Epithelial cell of proximal tubule (primary cell): ENCODE data around the gene UROD. TPM values are rescaled to one million over a fixed set of nuclear protein-coding genes. Genes with fewer than 3 reads are reported as not detected.

ENCODE experiments used
- DNase-seq: peaks from one replicate; pipeline ENCODE4 v3.0.0-alpha.2; 2011; ENCODE audit warnings: low read depth
- H3K4me3 ChIP-seq: 2 replicates; pipeline ENCODE4 v1.5.1; 2011; ENCODE audit warnings: low read depth, mild to moderate bottlenecking, low read length
- CTCF ChIP-seq: conservative IDR thresholded peaks from 2 replicates; pipeline ENCODE4 v1.5.1; 2012; ENCODE audit warnings: low read depth, mild to moderate bottlenecking, low read length
- total RNA-seq: library from RNA; depleted of rRNA; stranded (reverse); fragments of >200 nt; gene quantifications from 2 replicates; pipeline ENCODE4 v1.2.3, GENCODE V29; 2015

Gene UROD
- total RNA-seq, 1 donor from 2014 or later, result 104 TPM

GRCh38 chr1:45002650-45003645, 9.1 kb upstream of the UROD start:
- H3K4me3 ChIP-seq, result no peak overlapping the region
- no peak for DNase-seq
- TF ChIP-seq CTCF, result no peak

- no peak overlapping the region for H3K4me3 ChIP-seq
- no peak for TF ChIP-seq CTCF
- DNase-seq, result no peak
Measured at GRCh38 chr1:45003741-45004140, 8.3 kb upstream of the UROD start.

- no peak for DNase-seq
- TF ChIP-seq CTCF, result no peak
- H3K4me3 ChIP-seq, result no peak overlapping the region
Measured at GRCh38 chr1:45004281-45004920, 7.7 kb upstream of the UROD start.

GRCh38 chr1:45005761-45006160, 6.3 kb upstream of the UROD start:
- no peak for DNase-seq
- no peak for TF ChIP-seq CTCF
- H3K4me3 ChIP-seq, result no peak overlapping the region

GRCh38 chr1:45007311-45007710, 4.7 kb upstream of the UROD start:
- no peak for TF ChIP-seq CTCF

GRCh38 chr1:45008076-45008475, 4.0 kb upstream of the UROD start:
- no peak for DNase-seq
- no peak for TF ChIP-seq CTCF
- no peak overlapping the region for H3K4me3 ChIP-seq

More at GRCh38 chr1:45007311-45007710, 4.7 kb upstream of the UROD start:
- DNase-seq, result no peak
- no peak overlapping the region for H3K4me3 ChIP-seq
